ENCODE measurements around the gene LRRC74B.
"Not testable (repeated sequence)": the region's sequence is repeated elsewhere in the genome, so short reads cannot be mapped to it uniquely, and the experiment has no call there.

LRRC74B gene

GRCh38 chr22:21054714-21055563, 9.2 kb downstream of the LRRC74B start:
- no peak for DNase-seq

- DNase-seq = no peak
These were observed 9.8 kb downstream of the LRRC74B start for GRCh38 chr22:21055564-21055834.

- peak; percentile 68 for DNase-seq
These were observed 10.2 kb downstream of the LRRC74B start for GRCh38 chr22:21055880-21056319.

- not testable (repeated sequence) for DNase-seq
These were observed 14.6 kb downstream of the LRRC74B start for GRCh38 chr22:21060363-21060762.

- not testable (repeated sequence) for DNase-seq
These were observed 16.0 kb downstream of the LRRC74B start for GRCh38 chr22:21061660-21062321.

GRCh38 chr22:21064425-21064824, 18.7 kb downstream of the LRRC74B start:
- DNase-seq = not testable (repeated sequence)

- no peak for DNase-seq
These were observed 19.4 kb downstream of the LRRC74B start for GRCh38 chr22:21064917-21065864.

GRCh38 chr22:21067075-21067900, 21.5 kb downstream of the LRRC74B start:
- no peak for DNase-seq

- no peak for DNase-seq
These were observed 22.3 kb downstream of the LRRC74B start for GRCh38 chr22:21067901-21068680.

- no peak for DNase-seq
These were observed 23.0 kb downstream of the LRRC74B start for GRCh38 chr22:21068681-21069276.

- no peak for DNase-seq
These were observed 23.6 kb downstream of the LRRC74B start for GRCh38 chr22:21069375-21069774.

GRCh38 chr22:21070690-21071615, 25.2 kb downstream of the LRRC74B start:
- DNase-seq = no peak

GRCh38 chr22:21071796-21072195, 26.1 kb downstream of the LRRC74B start:
- not testable (repeated sequence) for DNase-seq

GRCh38 chr22:21073023-21073422, 27.3 kb downstream of the LRRC74B start:
- no peak for DNase-seq

GRCh38 chr22:21073482-21073881, 27.7 kb downstream of the LRRC74B start:
- no peak for DNase-seq

GRCh38 chr22:21074102-21074715, 28.5 kb downstream of the LRRC74B start:
- DNase-seq = peak; percentile 50

GRCh38 chr22:21075516-21076138, 29.9 kb downstream of the LRRC74B start:
- DNase-seq = no peak

GRCh38 chr22:21076912-21077625, 31.3 kb downstream of the LRRC74B start:
- no peak for DNase-seq
